Measurements from ENCODE around the gene MCM10. TPM values are rescaled to one million over a fixed set of nuclear protein-coding genes. Genes with fewer than 3 reads are reported as not detected.

The MCM10 gene
- total RNA-seq, 6 donors from 2014 or later: 0.49 to 18.6 (median 0.61) TPM; not detected in 1

GRCh38 chr10:13139150-13139549, 22.2 kb upstream of the MCM10 start:
- Histone ChIP-seq H3K4me3 (no peak overlapping the region), H3K27ac (no peak overlapping the region), H3K9me3 (no peaks in the 10 kb centered on the region), H3K36me3 (peaks cover 13 to 75% (median 38%) of the 10 kb centered on the region in 4 donors), H3K27me3 (no peaks in the 10 kb centered on the region), H3K4me1 (peaks cover 0 to 7% (median 2%) of the 10 kb centered on the region in 4 donors)
- TF ChIP-seq CTCF (IDR thresholded peaks at IDR 0.05) (no peak), POLR2A (IDR thresholded peaks at IDR 0.05) (no peak), EP300 (IDR thresholded peaks at IDR 0.05) (no peak), POLR2AphosphoS5 (IDR thresholded peaks at IDR 0.05) (no peak)
- DNase-seq (no peak), ATAC-seq (ENCODE audit: low FRiP score in 2 of 2) (no peak)
- WGBS, 2 donors: 81 to 90% methylated on average over 7 of the region's 7 CpGs

- H3K4me3 ChIP-seq: no peak overlapping the region
Measured at GRCh38 chr10:13139676-13140075, 21.7 kb upstream of the MCM10 start.

GRCh38 chr10:13140627-13141190, 20.6 kb upstream of the MCM10 start:
- peaks cover 0 to 7% (median 2%) of the 10 kb centered on the region in 4 donors for H3K4me1 ChIP-seq
- 87 to 92% methylated on average over 4 of the region's 4 CpGs for WGBS, 2 donors
- H3K36me3 ChIP-seq: peaks cover 7 to 59% (median 24%) of the 10 kb centered on the region in 4 donors
- TF ChIP-seq POLR2A (IDR thresholded peaks at IDR 0.05) (no peak), CTCF (IDR thresholded peaks at IDR 0.05) (no peak), POLR2AphosphoS5 (IDR thresholded peaks at IDR 0.05) (no peak), EP300 (IDR thresholded peaks at IDR 0.05) (no peak)
- H3K27ac ChIP-seq: no peak overlapping the region
- H3K9me3 ChIP-seq: no peaks in the 10 kb centered on the region
- DNase-seq (no peak), ATAC-seq (ENCODE audit: low FRiP score in 2 of 2) (no peak)
- H3K27me3 ChIP-seq: no peaks in the 10 kb centered on the region
- H3K4me3 ChIP-seq: no peak overlapping the region

More at GRCh38 chr10:13139676-13140075, 21.7 kb upstream of the MCM10 start:
- TF ChIP-seq POLR2AphosphoS5 (IDR thresholded peaks at IDR 0.05) (no peak), POLR2A (IDR thresholded peaks at IDR 0.05) (no peak), CTCF (IDR thresholded peaks at IDR 0.05) (no peak), EP300 (IDR thresholded peaks at IDR 0.05) (no peak)
- Histone ChIP-seq H3K27me3 (no peaks in the 10 kb centered on the region), H3K36me3 (peaks cover 13 to 69% (median 33%) of the 10 kb centered on the region in 4 donors), H3K4me1 (peaks cover 0 to 7% (median 2%) of the 10 kb centered on the region in 4 donors), H3K27ac (no peak overlapping the region), H3K9me3 (no peaks in the 10 kb centered on the region)
- ATAC-seq (ENCODE audit: low FRiP score in 2 of 2) (no peak), DNase-seq (no peak)
- WGBS, 2 donors: 89 to 100% methylated on average over 2 of the region's 2 CpGs

GRCh38 chr10:13143766-13144165, 17.6 kb upstream of the MCM10 start:
- Histone ChIP-seq H3K27ac (no peak overlapping the region), H3K4me1 (peaks cover 0 to 7% (median 2%) of the 10 kb centered on the region in 4 donors), H3K4me3 (no peak overlapping the region), H3K9me3 (no peaks in the 10 kb centered on the region), H3K36me3 (peaks cover 0 to 32% (median 6%) of the 10 kb centered on the region in 4 donors), H3K27me3 (no peaks in the 10 kb centered on the region)
- ATAC-seq (ENCODE audit: low FRiP score in 2 of 2) (no peak), DNase-seq (no peak)
- TF ChIP-seq POLR2A (IDR thresholded peaks at IDR 0.05) (no peak), POLR2AphosphoS5 (IDR thresholded peaks at IDR 0.05) (no peak), EP300 (IDR thresholded peaks at IDR 0.05) (no peak), CTCF (IDR thresholded peaks at IDR 0.05) (no peak)
- WGBS, 2 donors: 90 to 95% methylated on average over 1 of the region's 1 CpG

- Histone ChIP-seq H3K36me3 (peaks cover 0 to 22% (median 4%) of the 10 kb centered on the region in 4 donors), H3K27ac (no peak overlapping the region), H3K4me3 (no peak overlapping the region), H3K27me3 (no peaks in the 10 kb centered on the region), H3K9me3 (no peaks in the 10 kb centered on the region), H3K4me1 (peaks cover 0 to 7% (median 2%) of the 10 kb centered on the region in 4 donors)
- 76 to 94% methylated on average over 3 of the region's 3 CpGs for WGBS, 2 donors
- DNase-seq (no peak), ATAC-seq (ENCODE audit: low FRiP score in 2 of 2) (no peak)
- TF ChIP-seq POLR2A (IDR thresholded peaks at IDR 0.05): no peak
- TF ChIP-seq POLR2AphosphoS5 (IDR thresholded peaks at IDR 0.05): no peak
- TF ChIP-seq CTCF (IDR thresholded peaks at IDR 0.05): no peak
- TF ChIP-seq EP300 (IDR thresholded peaks at IDR 0.05): no peak
Measured at GRCh38 chr10:13144814-13145213, 16.5 kb upstream of the MCM10 start.
